Common myeloid progenitor, CD34-positive (primary cell): ENCODE measurements around the gene DDTL.

Experiments
- CTCF ChIA-PET: fragments of 350-600 bp; sonication (Branson Sonifier 250); formaldehyde crosslinking; loops from one replicate; lab custom pipeline; 2021; ENCODE audit warnings: antibody characterized with exemption; lab: Charles Lee
- POLR2A ChIA-PET: fragments of 350-600 bp; sonication (Branson Sonifier 250); formaldehyde crosslinking; loops from one replicate; lab custom pipeline; 2021; ENCODE audit warnings: antibody characterized with exemption; lab: Charles Lee
- DNase-seq, 3 donors: peaks; one replicate each; pipeline versions ENCODE4 v3.0.0 to v3.0.0-alpha.2; 2013
- H3K27ac ChIP-seq, 2 experiments: 1 replicate in 1 of 2; 2 replicates in 1 of 2; pipeline ENCODE4 v1.7.0; 2013; ENCODE audit warnings: inconsistent platforms in 2 of 2, low read length in 2 of 2, mild to moderate bottlenecking in 2 of 2, low read depth in 1 of 2, moderate library complexity in 1 of 2; ENCODE audit not compliant: severe bottlenecking in 2 of 2, insufficient read depth in 1 of 2, poor library complexity in 1 of 2
- H3K27me3 ChIP-seq, 5 experiments: replicated peaks in 2 of 5; 1 replicate in 3 of 5; 2 replicates in 2 of 5; pipeline versions ENCODE4 v1.6.1 to v1.7.0; 2013; ENCODE audit warnings: low read length in 4 of 5, mild to moderate bottlenecking in 2 of 5, moderate library complexity in 2 of 5, inconsistent platforms in 1 of 5; ENCODE audit not compliant: insufficient read depth in 5 of 5, control insufficient read depth in 4 of 5
- H3K36me3 ChIP-seq, 4 experiments: 1 replicate in 2 of 4; 2 replicates in 2 of 4; pipeline versions ENCODE4 v1.6.1 to v1.7.0; 2013; ENCODE audit warnings: low read length in 3 of 4, control low read depth in 1 of 4, mild to moderate bottlenecking in 1 of 4; ENCODE audit not compliant: control insufficient read depth in 4 of 4, insufficient read depth in 4 of 4
- H3K4me1 ChIP-seq, 4 experiments: 1 replicate in 3 of 4; 2 replicates in 1 of 4; pipeline versions ENCODE4 v1.6.1 to v1.7.1; 2013; ENCODE audit warnings: low read length in 3 of 4, mild to moderate bottlenecking in 3 of 4, control low read depth in 1 of 4, inconsistent platforms in 1 of 4, moderate library complexity in 1 of 4; ENCODE audit not compliant: control insufficient read depth in 4 of 4, insufficient read depth in 4 of 4; ENCODE audit errors: control extremely low read depth in 1 of 4
- H3K4me3 ChIP-seq, 7 experiments: 1 replicate in 4 of 7; 2 replicates in 3 of 7; pipeline versions ENCODE4 v1.5.1 to v1.7.0; 2013; ENCODE audit warnings: mild to moderate bottlenecking in 7 of 7, low read length in 6 of 7, moderate library complexity in 6 of 7, inconsistent platforms in 2 of 7, low read depth in 2 of 7, control low read depth in 1 of 7; ENCODE audit not compliant: insufficient read depth in 4 of 7, control insufficient read depth in 1 of 7; ENCODE audit errors: extremely low read depth in 1 of 7
- H3K9me3 ChIP-seq, 5 experiments: 1 replicate in 4 of 5; 2 replicates in 1 of 5; pipeline versions ENCODE4 v1.6.1 to v1.7.1; 2013; ENCODE audit warnings: low read length in 4 of 5, mild to moderate bottlenecking in 2 of 5, inconsistent platforms in 1 of 5, low read depth in 1 of 5, moderate library complexity in 1 of 5; ENCODE audit not compliant: control insufficient read depth in 4 of 5, insufficient read depth in 2 of 5; ENCODE audit errors: control extremely low read depth in 1 of 5
- WGBS: methylation state at CpG from one replicate; pipeline ENCODE4 v1.1.5; 2013; ENCODE audit not compliant: insufficient coverage; 5-methylcytosine and 5-hydroxymethylcytosine counted together

Gene DDTL

DNA sequence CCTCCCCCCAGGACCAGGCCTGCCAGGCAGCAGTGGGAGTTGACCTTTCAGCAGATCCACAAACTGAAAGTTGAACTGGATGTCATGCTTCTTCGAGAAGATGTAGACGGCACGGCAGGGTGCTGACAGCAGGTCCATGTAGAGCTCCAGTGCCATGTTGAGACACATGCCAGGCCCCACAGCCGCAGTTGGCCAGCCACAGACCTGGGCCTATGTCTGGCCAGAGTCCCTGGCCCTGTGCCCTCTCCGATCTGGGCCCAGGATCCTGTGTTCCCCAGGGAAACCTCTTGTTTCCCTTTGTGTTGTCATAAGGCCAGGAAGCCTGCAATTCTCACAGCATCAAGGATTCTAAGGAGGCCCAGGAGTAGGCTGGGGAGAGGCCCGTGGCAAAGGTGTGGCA, 38.5 kb downstream of the DDTL start, which contains the start of gene GSTT4:
Gene GSTT4 (minus strand): TSS at position 253 of the 400 bp plus-strand sequence. CDS start 97 bp downstream, at position 156.
- no peaks in the 10 kb centered on the region for H3K9me3 ChIP-seq
- no peak within 1 kb of the TSS for H3K4me3 ChIP-seq
- peaks cover 0 to 5% (median 0%) of the 10 kb centered on the region in 5 experiments for H3K27me3 ChIP-seq
- ChIA-PET CTCF (no interaction called here), POLR2A (no interaction called here)
- WGBS: 91% methylated on average over 6 of the region's 6 CpGs
- H3K4me1 ChIP-seq: no peaks in the 10 kb centered on the region
- H3K27ac ChIP-seq: no peak within 1 kb of the TSS
- DNase-seq: no peak
- no peaks in the 10 kb centered on the region for H3K36me3 ChIP-seq

DNA sequence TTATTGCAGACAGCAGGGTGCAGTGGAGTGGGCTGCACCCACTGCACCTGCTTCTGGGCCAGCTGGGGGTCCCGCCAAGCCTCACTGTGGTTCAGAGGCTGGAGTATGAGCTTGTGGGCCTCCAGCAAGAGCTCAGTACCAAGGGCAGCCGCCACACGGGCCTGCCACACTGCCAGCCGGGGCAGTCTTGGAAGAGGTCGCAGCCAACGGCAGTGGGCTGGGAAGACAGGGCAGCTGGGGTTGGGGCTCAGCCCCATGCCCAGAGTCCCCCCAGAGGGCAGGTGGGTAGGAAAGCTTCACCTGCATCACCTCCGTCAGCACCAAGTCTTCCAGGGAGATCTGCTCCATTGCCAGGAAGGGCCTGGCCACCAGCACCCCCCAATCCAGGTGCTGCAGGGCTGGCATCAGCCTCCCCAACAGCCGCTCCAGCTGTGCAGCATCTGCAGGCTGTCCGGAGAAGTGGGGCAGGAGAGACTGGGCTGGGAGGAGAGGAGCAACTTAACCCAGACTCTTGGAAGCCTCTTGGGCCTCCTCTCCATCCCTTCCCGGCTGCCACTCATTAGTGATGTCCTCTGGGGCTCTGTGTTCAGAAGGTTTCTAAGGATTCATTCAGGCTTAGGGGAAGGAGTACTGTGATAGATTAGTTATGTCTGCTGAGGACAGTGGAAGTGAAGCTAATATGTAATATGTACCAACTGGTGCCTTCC, 39.7 kb downstream of the DDTL start:
- 81% methylated on average over 10 of the region's 10 CpGs for WGBS
- Histone ChIP-seq H3K4me3 (no peak overlapping the region), H3K4me1 (peaks cover 0 to 4% (median 1%) of the 10 kb centered on the region in 4 experiments), H3K27me3 (peaks cover 0 to 5% (median 0%) of the 10 kb centered on the region in 5 experiments), H3K9me3 (no peaks in the 10 kb centered on the region), H3K27ac (no peak overlapping the region), H3K36me3 (no peaks in the 10 kb centered on the region)
- POLR2A ChIA-PET: no interaction called here
- no peak for DNase-seq
- CTCF ChIA-PET: no interaction called here

DNA sequence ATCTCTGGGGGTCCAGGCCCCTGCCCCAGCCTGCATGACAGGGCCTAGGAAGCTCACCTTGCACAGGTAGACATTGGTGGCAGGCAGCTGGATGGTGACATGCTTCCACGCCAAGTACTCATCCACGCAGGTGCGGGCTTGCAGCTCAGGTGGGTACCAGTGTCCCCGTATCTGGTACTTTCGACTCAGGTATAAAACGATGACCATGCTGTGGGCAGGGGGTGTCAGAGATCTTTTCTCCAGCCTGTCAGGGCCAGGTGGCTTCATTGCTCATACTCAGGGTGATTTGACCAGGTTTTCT, 40.2 kb downstream of the DDTL start:
- ChIA-PET CTCF (no interaction called here), POLR2A (no interaction called here)
- WGBS: 92% methylated on average over 6 of the region's 6 CpGs
- H3K27ac ChIP-seq: no peak overlapping the region
- H3K36me3 ChIP-seq: no peaks in the 10 kb centered on the region
- peaks cover 0 to 5% (median 0%) of the 10 kb centered on the region in 5 experiments for H3K27me3 ChIP-seq
- DNase-seq: no peak
- H3K4me3 ChIP-seq: no peak overlapping the region
- peaks cover 0 to 7% (median 5%) of the 10 kb centered on the region in 4 experiments for H3K4me1 ChIP-seq
- no peaks in the 10 kb centered on the region for H3K9me3 ChIP-seq

DNA sequence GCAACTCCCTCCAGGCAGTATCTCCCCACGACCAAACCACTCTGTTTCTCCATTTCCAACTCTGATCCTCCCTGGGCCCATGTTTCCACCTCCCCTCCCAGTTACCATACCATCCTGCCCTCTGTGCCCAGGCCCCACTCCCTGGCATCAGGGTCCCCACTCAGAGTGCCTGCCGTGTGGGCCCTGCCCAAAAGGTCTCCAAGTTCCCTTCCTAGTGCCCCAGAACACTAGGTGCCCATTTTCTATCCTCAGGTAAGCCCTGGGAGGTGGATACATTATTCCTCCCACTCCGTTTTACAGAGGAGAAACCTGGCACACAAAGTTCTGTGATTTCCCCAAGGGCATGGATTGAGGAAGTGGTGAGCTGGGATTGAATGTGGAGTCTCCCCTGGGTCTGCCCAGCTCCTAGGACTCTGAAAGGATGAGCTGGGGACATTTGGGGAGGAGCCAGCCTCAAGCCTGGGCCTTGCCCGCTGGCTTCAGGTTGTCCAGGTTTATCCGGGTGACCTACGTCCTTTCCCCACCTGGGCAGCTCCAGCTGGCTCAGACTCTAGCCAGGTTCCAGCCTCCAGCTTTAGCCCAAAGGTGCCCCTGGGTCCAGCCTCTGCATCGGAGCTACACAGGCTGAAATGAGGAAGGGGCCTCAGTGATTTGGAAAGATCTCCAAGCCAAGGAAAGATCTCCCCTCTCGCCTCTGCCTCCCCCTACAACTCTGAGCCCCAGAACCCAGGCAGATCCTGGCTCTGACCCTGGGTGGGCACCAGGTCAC, 40.7 kb downstream of the DDTL start:
- no peak overlapping the region for H3K4me3 ChIP-seq
- 94% methylated on average over 7 of the region's 8 CpGs for WGBS
- no peak overlapping the region for H3K27ac ChIP-seq
- peaks cover 0 to 5% (median 0%) of the 10 kb centered on the region in 5 experiments for H3K27me3 ChIP-seq
- ChIA-PET CTCF (interaction anchor here (1.0 kb wide), 1 partner anchor 168 kb away, joined by 4 read pairs; no protein-coding TSS in a partner anchor), POLR2A (no interaction called here)
- DNase-seq: no peak
- H3K36me3 ChIP-seq: no peaks in the 10 kb centered on the region
- no peaks in the 10 kb centered on the region for H3K9me3 ChIP-seq
- peaks cover 2 to 13% (median 10%) of the 10 kb centered on the region in 4 experiments for H3K4me1 ChIP-seq

DNA sequence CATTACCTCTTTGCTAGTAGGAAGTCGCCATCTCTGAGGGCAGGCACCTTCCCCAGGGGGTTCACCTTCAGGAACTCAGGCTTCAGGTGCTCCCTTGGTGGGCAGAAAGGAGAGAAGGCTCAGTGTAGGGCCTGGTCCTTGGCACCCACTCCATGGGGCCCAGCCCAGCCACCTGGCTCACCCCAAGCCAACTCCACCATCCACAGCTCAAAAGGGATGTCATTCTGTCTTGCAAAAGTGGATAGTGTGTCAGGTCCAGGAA, 41.3 kb downstream of the DDTL start:
- no peak overlapping the region for H3K4me3 ChIP-seq
- no peaks in the 10 kb centered on the region for H3K36me3 ChIP-seq
- DNase-seq: no peak
- H3K27me3 ChIP-seq: peaks cover 0 to 5% (median 0%) of the 10 kb centered on the region in 5 experiments
- peaks cover 3 to 15% (median 14%) of the 10 kb centered on the region in 4 experiments for H3K4me1 ChIP-seq
- H3K27ac ChIP-seq: no peak overlapping the region
- CTCF ChIA-PET: interaction anchor here (1.0 kb wide), 1 partner anchor 168 kb away, joined by 4 read pairs; no protein-coding TSS in a partner anchor
- POLR2A ChIA-PET: no interaction called here
- WGBS: 100% methylated on average over 1 of the region's 1 CpG
- H3K9me3 ChIP-seq: no peaks in the 10 kb centered on the region

DNA sequence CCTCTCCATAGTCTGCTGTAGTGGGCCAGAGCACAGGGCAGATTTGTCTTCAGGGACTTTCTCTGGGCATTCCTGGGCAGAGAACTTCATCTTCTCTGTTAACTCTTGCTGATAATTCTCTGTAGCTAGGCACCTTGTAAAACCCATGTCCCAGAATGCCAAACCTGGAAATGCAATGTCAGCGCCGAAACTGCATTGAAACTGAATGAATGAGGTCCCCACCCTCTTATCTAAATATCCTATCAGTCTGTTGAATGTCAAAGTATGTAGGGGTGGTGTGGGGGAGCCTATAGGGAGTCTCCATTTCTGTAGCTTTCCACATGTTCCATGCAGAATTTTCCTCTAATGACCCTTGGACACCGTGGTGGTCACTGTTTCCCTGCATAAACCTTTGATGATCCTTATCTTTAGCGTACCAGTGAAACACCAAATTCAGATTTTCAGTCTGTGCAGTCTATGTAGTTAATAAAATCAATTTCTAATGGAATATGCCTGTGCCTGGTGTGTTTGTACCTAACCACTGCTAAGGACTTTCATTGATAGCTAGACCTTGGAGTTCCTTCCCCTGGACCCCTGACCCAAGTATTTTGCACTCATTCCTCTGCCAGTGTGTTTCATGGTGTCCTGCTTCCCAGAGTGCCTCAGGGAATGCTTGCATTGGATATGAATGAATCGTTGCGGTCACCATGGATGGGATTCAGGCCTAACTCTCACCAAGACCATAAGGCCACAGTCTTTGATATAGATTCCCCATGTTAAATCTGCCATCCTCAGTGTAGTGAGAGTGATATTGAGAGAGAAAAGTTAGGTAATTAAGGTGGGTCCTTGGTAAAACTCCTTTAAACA, 41.9 kb downstream of the DDTL start:
- ChIA-PET POLR2A (no interaction called here), CTCF (interaction anchor here (1.0 kb wide), 1 partner anchor 167 kb away, joined by 4 read pairs; no protein-coding TSS in a partner anchor)
- Histone ChIP-seq H3K27me3 (peaks cover 0 to 5% (median 0%) of the 10 kb centered on the region in 5 experiments), H3K36me3 (no peaks in the 10 kb centered on the region), H3K4me3 (no peak overlapping the region), H3K9me3 (no peaks in the 10 kb centered on the region), H3K4me1 (peaks cover 3 to 15% (median 14%) of the 10 kb centered on the region in 4 experiments), H3K27ac (no peak overlapping the region)
- WGBS: 100% methylated on average over 1 of the region's 6 CpGs
- DNase-seq: no peak
